Duodenal mucosa (tissue), 2 donors: ENCODE measurements around the gene TBL3.

Experiments
- H3K27ac ChIP-seq: one replicate; pipeline ENCODE4 v1.7.0; 2013; ENCODE audit warnings: low read depth, low read length
- H3K27me3 ChIP-seq, 2 donors: one replicate each; pipeline ENCODE4 v1.7.0; 2013; ENCODE audit warnings: low read length in 2 of 2, control low read depth in 1 of 2; ENCODE audit not compliant: insufficient read depth in 2 of 2, control insufficient read depth in 1 of 2
- H3K36me3 ChIP-seq, 2 donors: one replicate each; pipeline ENCODE4 v1.7.0; 2013; ENCODE audit warnings: low read length in 2 of 2, control low read depth in 1 of 2; ENCODE audit not compliant: insufficient read depth in 2 of 2, control insufficient read depth in 1 of 2
- H3K4me1 ChIP-seq, 2 donors: one replicate each; pipeline ENCODE4 v1.7.0; 2013; ENCODE audit warnings: low read length in 2 of 2, control low read depth in 1 of 2; ENCODE audit not compliant: insufficient read depth in 2 of 2, control insufficient read depth in 1 of 2
- H3K4me3 ChIP-seq, 2 donors: one replicate each; pipeline ENCODE4 v1.7.0; 2013; ENCODE audit warnings: low read length in 2 of 2, low read depth in 1 of 2
- H3K9ac ChIP-seq, 2 donors: one replicate each; pipeline ENCODE4 v1.7.0; 2013; ENCODE audit warnings: low read length in 2 of 2, low read depth in 1 of 2
- H3K9me3 ChIP-seq, 2 donors: one replicate each; pipeline ENCODE4 v1.7.0; 2013; ENCODE audit warnings: low read length in 2 of 2, control low read depth in 1 of 2; ENCODE audit not compliant: control insufficient read depth in 1 of 2

TBL3 gene

GRCh38 chr16:1976216-1976520, 4.3 kb downstream of the TBL3 start:
- no peak overlapping the region for H3K4me3 ChIP-seq

GRCh38 chr16:1976951-1977874, 5.4 kb downstream of the TBL3 start:
- Histone ChIP-seq H3K4me1 (peaks cover 24 to 43% of the 10 kb centered on the region in 2 donors), H3K9ac (no peak overlapping the region), H3K27ac (no peak overlapping the region), H3K4me3 (no peak overlapping the region), H3K27me3 (peaks cover 13 to 15% of the 10 kb centered on the region in 2 donors), H3K9me3 (no peaks in the 10 kb centered on the region), H3K36me3 (peaks cover 15 to 46% of the 10 kb centered on the region in 2 donors)

More at GRCh38 chr16:1976216-1976520, 4.3 kb downstream of the TBL3 start:
- H3K27ac ChIP-seq = no peak overlapping the region
- peaks cover 13 to 37% of the 10 kb centered on the region in 2 donors for H3K4me1 ChIP-seq
- H3K9me3 ChIP-seq = no peaks in the 10 kb centered on the region
- H3K27me3 ChIP-seq = peaks cover 7 to 13% of the 10 kb centered on the region in 2 donors
- peaks cover 15 to 46% of the 10 kb centered on the region in 2 donors for H3K36me3 ChIP-seq
- no peak overlapping the region for H3K9ac ChIP-seq

GRCh38 chr16:1977875-1978268, 6.0 kb downstream of the TBL3 start:
- Histone ChIP-seq H3K4me1 (peaks cover 27 to 45% of the 10 kb centered on the region in 2 donors), H3K27ac (no peak overlapping the region), H3K4me3 (no peak overlapping the region), H3K36me3 (peaks cover 15 to 46% of the 10 kb centered on the region in 2 donors), H3K9me3 (no peaks in the 10 kb centered on the region), H3K9ac (no peak overlapping the region), H3K27me3 (peaks cover 13 to 15% of the 10 kb centered on the region in 2 donors)

GRCh38 chr16:1978476-1979120, 6.7 kb downstream of the TBL3 start:
- Histone ChIP-seq H3K4me3 (peak overlapping the region; percentile 52 to 55), H3K4me1 (peaks cover 32 to 51% of the 10 kb centered on the region in 2 donors), H3K27me3 (peaks cover 13 to 15% of the 10 kb centered on the region in 2 donors), H3K9ac (peak overlapping the region; percentile 43 to 56), H3K9me3 (no peaks in the 10 kb centered on the region), H3K27ac (peak overlapping the region; percentile 32), H3K36me3 (peaks cover 15 to 46% of the 10 kb centered on the region in 2 donors)

DNA sequence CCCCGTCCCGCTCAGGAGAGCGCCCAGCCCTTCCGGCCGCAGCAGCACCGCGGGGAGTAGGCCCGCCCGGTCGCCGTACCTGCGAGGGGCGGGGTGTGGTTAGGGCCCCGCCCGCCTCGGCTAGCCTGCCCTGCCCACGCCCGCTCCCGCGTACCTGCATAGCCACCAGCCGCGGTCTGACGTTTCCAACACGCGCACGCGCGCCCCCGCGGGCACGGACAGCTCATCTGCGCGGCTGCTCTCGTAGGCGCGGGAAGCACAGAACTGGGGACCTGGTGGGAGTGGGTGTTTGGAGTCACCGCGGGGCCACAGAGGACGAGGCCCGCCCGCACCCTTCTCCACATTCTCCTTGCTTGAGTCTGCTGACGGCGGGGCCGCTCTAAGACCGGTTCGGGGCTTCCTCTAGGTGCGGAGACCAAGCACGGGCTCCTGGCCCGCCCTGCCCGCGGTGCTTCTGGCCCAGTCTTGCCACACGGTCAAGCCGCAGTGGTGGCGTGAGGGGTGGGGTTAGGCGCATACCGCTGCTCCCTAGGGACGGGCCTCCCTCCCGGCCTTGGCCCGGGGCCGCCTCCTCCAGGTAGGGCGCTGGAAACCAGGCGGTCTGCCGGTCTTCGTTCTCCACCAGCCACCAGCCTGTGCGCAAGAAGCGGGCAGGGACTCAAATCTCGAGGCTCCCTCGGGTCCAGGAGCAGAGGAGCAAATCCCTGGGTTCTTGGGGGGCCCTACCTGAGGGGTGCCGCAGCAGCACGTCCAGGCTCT, 7.6 kb downstream of the TBL3 start:
- Histone ChIP-seq H3K4me3 (peak overlapping the region; percentile 55 to 56), H3K4me1 (peaks cover 32 to 52% of the 10 kb centered on the region in 2 donors), H3K9me3 (no peaks in the 10 kb centered on the region), H3K27ac (peak overlapping the region; percentile 66), H3K36me3 (peaks cover 15 to 42% of the 10 kb centered on the region in 2 donors), H3K27me3 (peaks cover 13 to 15% of the 10 kb centered on the region in 2 donors), H3K9ac (peak overlapping the region; percentile 56 to 57)

GRCh38 chr16:1980030-1980769, 8.3 kb downstream of the TBL3 start:
- Histone ChIP-seq H3K9ac (peak overlapping the region; percentile 51 to 57), H3K4me1 (peaks cover 38 to 60% of the 10 kb centered on the region in 2 donors), H3K27ac (peak overlapping the region; percentile 66), H3K9me3 (no peaks in the 10 kb centered on the region), H3K4me3 (peak overlapping the region; percentile 51 to 56), H3K36me3 (peaks cover 15 to 34% of the 10 kb centered on the region in 2 donors), H3K27me3 (peaks cover 10 to 15% of the 10 kb centered on the region in 2 donors)

DNA sequence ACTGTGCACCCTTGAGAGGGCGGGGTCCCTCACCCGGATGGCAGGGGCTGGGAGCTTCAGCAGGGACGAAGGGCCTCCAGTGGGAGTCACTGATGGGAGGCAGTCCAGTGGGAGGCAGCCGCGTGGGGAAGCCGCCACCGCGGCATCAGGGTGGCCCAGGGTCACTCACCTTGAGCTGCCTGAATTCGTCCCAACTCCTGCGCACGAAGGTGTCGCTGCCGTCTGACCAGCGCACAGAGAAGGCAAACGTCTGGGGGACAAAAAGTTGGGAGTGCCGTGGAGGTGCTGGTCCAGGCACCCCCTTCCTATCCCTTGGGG, 8.9 kb downstream of the TBL3 start:
- Histone ChIP-seq H3K27me3 (peaks cover 10 to 15% of the 10 kb centered on the region in 2 donors), H3K9ac (peak overlapping the region in 1 of 2 donors; percentile 32), H3K9me3 (no peaks in the 10 kb centered on the region), H3K4me3 (peak overlapping the region in 1 of 2 donors; percentile 51), H3K4me1 (peaks cover 44 to 65% of the 10 kb centered on the region in 2 donors), H3K27ac (no peak overlapping the region), H3K36me3 (peaks cover 18 to 30% of the 10 kb centered on the region in 2 donors)

- peak within 1 kb of the TSS; percentile 15 for H3K27ac ChIP-seq
- peak within 1 kb of the TSS in 1 of 2 donors; percentile 51 for H3K4me3 ChIP-seq
- H3K9ac ChIP-seq = peak within 1 kb of the TSS; percentile 32 to 40
- peaks cover 50 to 72% of the 10 kb centered on the region in 2 donors for H3K4me1 ChIP-seq
- H3K9me3 ChIP-seq = no peaks in the 10 kb centered on the region
- H3K36me3 ChIP-seq = peaks cover 19 to 30% of the 10 kb centered on the region in 2 donors
- peaks cover 10 to 15% of the 10 kb centered on the region in 2 donors for H3K27me3 ChIP-seq
Measured at GRCh38 chr16:1981398-1981836, 9.6 kb downstream of the TBL3 start, which contains the start of gene NOXO1. Gene NOXO1 (minus strand): TSS chr16:1981469. CDS start chr16:1981179, 290 bp downstream.

GRCh38 chr16:1982013-1982433, 10.2 kb downstream of the TBL3 start:
- peaks cover 15 to 30% of the 10 kb centered on the region in 2 donors for H3K36me3 ChIP-seq
- peaks cover 10 to 15% of the 10 kb centered on the region in 2 donors for H3K27me3 ChIP-seq
- peaks cover 51 to 73% of the 10 kb centered on the region in 2 donors for H3K4me1 ChIP-seq

More at GRCh38 chr16:1982013-1982433, 10.2 kb downstream of the TBL3 start:
- Histone ChIP-seq H3K9me3 (no peaks in the 10 kb centered on the region), H3K9ac (peak overlapping the region in 1 of 2 donors; percentile 40), H3K4me3 (no peak overlapping the region), H3K27ac (peak overlapping the region; percentile 15)
